ENCODE results near the gene C19orf53. TPM values are rescaled to one million over a fixed set of nuclear protein-coding genes. Genes with fewer than 3 reads are reported as not detected.

C19orf53 gene
- total and polyA plus RNA-seq, 2 experiments from 2014 or later: 104 to 401 TPM

- TF ChIP-seq ZNF462 (CRISPR knock-in tag; IDR thresholded peaks at IDR 0.05) (no peak), EZH2phosphoT487 (IDR thresholded peaks at IDR 0.05; ENCODE audit: unreplicated experiment) (no peak), CREB1 (CRISPR knock-in tag; IDR thresholded peaks at IDR 0.05; ENCODE audit: low read depth) (no peak), JUNB (IDR thresholded peaks at IDR 0.05; ENCODE audit: unreplicated experiment) (no peak), NANOG (IDR thresholded peaks at IDR 0.05; ENCODE audit: borderline replicate concordance) (no peak), REST (IDR thresholded peaks at IDR 0.05; ENCODE audit: unreplicated experiment) (no peak), ZNF331 (CRISPR knock-in tag; IDR thresholded peaks at IDR 0.05; ENCODE audit: low read depth) (no peak), ETS1 (IDR thresholded peaks at IDR 0.05) (no peak), EZH2 (IDR thresholded peaks at IDR 0.05; ENCODE audit: low read depth, unreplicated experiment) (no peak), POLR2AphosphoS5 (IDR thresholded peaks at IDR 0.05; ENCODE audit: low read depth) (no peak), ZNF114 (CRISPR knock-in tag; IDR thresholded peaks at IDR 0.05) (no peak)
- H3K4me1 Mint-ChIP-seq: peaks cover 8% of the 10 kb centered on the region
- H3K27me3 Mint-ChIP-seq (ENCODE audit: insufficient read depth, low read depth, poor library complexity): peaks cover 10% of the 10 kb centered on the region
- ATAC-seq: no peak
- H3K9me2 ChIP-seq (ENCODE audit: insufficient read depth): no peaks in the 10 kb centered on the region
- H3F3A ChIP-seq (replicated peaks; ENCODE audit: low read depth): peaks cover 4% of the 10 kb centered on the region; the same call in 1 of the 2 replicates
- H3K36me3 ChIP-seq (ENCODE audit: insufficient read depth): no peaks in the 10 kb centered on the region
- H3K27ac ChIP-seq (ENCODE audit: low read depth): no peak overlapping the region
- H3K4me2 ChIP-seq: no peak overlapping the region
- no peaks in the 10 kb centered on the region for H3K4me1 ChIP-seq (ENCODE audit: insufficient read depth)
- H3K27me3 ChIP-seq (ENCODE audit: insufficient read depth): no peaks in the 10 kb centered on the region
- no peak overlapping the region for H3K4me3 Mint-ChIP-seq
- no peaks in the 10 kb centered on the region for H4K20me1 ChIP-seq (replicated peaks; ENCODE audit: insufficient read depth)
- H3K4me3 ChIP-seq: no peak overlapping the region
- DNase-seq (ENCODE audit: low spot score): no peak
- no peaks in the 10 kb centered on the region for H3K36me3 Mint-ChIP-seq (ENCODE audit: low read depth)
- H2AFZ ChIP-seq: no peak overlapping the region
- no peak overlapping the region for H3K27ac Mint-ChIP-seq
- no peaks in the 10 kb centered on the region for H3K9me3 Mint-ChIP-seq
- no peaks in the 10 kb centered on the region for H3K79me2 ChIP-seq (replicated peaks; ENCODE audit: insufficient read depth)
Observed at GRCh38 chr19:13788991-13789390, 14.7 kb downstream of the C19orf53 start.

Data from GM23338 (cell line).